HG03571 (cell line): ENCODE results near the gene PDE6B.
"Not testable (repeated sequence)": the region's sequence is repeated elsewhere in the genome, so short reads cannot be mapped to it uniquely, and the experiment has no call there.

ENCODE experiments used
- ATAC-seq: cut with Tn5 transposase; IDR thresholded peaks from one replicate; pipeline ENCODE4 v1.9.1; 2021; ENCODE audit not compliant: unreplicated experiment

PDE6B gene

DNA sequence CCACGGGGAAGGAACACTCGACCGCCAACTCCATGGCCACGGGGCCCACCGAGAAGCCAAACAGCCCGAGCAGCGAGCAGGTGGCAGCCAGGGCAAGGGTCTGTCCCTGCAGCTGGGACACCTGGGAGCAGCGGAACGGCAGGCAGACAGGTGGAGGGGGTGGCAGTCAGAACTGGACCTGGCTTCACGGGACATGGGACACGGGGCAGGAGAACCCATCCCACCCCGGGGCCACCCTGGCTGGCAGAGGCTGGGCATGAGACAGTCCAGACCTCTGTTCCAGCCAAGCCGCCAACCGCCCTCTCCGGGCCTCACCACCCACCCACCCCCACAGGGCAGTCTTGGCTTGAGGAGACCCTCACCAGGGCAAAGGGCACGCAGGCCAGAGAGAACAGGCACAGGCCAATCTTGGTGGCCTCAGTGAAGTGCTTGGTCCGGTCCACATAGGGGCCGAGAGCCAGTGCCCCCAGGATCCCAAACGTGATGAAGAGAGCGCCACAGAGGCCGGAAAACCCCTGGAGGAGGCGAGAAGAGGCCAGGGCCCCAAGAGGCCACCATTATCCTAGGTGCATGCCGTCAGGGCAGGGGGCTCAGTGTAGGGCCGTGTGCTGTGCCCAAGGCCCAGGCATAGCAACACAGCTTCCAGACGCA, 58.0 kb downstream of the PDE6B start:
- ATAC-seq: no peak

DNA sequence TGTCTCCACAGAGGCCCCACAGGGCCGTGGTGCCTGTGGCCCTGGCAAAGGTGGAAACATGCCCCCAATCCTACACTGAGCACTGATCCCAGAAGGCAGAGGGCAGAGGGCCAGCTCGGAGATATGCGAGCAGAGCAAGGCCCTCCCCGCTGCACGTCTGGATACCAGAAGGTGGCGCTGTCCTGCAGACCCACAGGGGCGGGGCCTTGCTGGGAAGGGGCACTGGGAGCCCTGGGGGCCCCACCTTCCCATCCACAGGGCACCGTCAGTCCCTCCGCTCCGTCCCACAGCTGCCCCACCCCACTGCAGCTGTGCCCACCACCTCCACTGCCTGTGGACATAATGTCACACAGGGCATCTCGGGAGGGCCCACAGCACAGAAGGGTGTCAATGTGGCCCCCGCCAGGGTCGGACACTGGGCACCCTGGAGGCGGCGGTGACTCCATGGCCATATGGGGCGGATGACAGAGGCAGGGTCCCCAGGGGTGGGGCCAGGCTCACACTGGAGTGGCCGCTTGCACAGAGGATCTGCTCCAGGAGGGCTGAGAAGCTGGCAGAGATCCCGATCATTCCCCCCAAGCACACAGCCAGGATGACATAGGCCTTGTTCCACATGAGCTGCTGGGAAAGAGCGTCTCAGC, 58.7 kb downstream of the PDE6B start:
- ATAC-seq: no peak

DNA sequence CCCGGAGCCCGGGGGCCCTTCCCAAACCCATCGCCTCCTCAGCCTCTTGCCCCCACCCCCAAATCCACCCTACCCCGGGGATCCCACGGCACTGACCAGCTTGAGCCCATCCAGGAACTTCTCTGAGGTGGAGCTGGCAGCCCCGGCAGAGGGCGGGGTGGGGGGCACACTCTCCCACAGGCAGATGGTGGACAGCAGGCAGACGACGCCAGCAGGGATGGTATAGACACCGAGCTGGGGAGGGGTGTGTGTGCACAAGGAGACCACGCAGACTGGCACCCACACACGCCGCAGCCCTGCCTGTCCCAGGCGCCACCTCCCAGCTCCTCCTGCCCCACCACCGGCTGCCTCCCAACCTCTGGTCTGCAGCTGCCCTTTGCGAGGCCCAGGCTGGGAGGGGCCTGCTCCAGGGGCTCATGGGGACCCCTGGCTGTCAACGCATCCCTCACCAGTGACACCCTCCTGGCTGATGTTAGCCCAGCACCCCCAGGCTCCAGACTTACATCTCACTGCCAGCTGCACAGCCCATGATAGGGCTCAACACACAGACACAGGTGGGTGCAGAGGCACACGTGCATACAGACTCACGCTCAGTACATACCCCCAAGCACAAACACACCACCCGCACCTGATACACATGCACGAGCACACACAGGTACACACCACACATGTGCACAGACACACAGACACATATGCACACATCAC, 59.4 kb downstream of the PDE6B start:
- no peak for ATAC-seq

DNA sequence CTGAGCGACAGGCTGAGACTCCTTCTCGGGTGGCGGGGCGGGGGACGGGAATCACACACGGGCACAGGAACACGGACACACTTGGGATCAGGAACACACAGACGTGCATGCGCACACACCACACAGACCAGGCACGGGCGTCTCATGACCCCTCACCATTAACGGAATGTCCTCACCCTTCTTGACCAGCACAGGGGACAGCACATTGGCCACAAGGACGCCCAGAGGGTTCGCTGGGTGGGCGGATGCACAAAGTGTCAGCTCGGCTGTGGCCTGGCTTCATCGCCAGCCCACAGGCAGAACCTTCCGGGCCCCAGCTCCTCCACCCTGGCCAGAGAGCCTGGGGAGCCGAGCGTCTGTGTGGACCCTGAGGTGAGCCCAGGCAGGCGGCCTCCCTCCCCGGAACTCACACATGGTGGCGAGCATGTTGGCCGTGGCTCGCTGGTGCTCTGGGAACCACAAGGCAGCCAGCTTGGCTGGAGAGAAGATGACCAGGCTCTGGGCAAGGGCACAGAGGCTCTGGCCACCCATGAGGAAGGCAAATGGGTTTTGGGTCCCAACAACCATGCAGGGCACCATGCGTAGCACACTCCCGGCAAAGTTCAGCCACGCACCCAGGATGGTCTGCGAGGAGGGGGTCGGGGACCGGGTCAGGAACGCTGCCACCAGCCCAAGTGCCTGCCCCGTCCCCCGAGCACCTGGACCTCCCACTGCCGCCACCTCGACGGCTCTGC, 60.5 kb downstream of the PDE6B start:
- no peak for ATAC-seq

DNA sequence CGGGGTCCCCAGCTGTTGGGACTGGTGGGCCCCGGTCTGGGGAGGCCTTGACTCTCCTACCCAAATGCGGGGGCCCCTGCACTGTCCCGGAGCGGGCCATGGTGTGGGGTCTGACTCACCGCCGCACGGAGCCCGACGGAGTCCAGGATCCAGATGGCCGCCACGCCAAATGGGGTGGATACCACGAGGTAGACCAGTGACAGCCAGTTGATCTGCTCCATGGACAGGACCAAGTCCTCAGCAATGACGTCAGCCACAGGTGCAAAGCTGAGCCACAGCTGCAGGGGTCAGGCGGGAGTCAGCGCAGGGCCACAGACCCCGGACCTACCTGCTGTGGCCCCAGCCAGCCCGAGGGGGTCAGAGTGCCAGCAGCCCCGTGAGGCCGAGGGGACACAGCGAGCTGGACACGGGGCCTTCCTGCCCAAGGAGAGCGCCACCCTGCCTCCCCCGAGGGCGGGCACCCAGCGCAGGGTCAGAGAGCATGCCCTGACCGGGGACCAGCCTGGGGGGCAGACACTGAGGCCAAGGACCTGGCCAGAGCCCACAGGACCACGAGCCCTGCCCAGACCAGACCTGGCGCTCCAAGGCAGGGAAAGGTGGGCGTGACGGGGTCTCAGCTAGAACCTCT, 61.2 kb downstream of the PDE6B start:
- ATAC-seq: no peak

DNA sequence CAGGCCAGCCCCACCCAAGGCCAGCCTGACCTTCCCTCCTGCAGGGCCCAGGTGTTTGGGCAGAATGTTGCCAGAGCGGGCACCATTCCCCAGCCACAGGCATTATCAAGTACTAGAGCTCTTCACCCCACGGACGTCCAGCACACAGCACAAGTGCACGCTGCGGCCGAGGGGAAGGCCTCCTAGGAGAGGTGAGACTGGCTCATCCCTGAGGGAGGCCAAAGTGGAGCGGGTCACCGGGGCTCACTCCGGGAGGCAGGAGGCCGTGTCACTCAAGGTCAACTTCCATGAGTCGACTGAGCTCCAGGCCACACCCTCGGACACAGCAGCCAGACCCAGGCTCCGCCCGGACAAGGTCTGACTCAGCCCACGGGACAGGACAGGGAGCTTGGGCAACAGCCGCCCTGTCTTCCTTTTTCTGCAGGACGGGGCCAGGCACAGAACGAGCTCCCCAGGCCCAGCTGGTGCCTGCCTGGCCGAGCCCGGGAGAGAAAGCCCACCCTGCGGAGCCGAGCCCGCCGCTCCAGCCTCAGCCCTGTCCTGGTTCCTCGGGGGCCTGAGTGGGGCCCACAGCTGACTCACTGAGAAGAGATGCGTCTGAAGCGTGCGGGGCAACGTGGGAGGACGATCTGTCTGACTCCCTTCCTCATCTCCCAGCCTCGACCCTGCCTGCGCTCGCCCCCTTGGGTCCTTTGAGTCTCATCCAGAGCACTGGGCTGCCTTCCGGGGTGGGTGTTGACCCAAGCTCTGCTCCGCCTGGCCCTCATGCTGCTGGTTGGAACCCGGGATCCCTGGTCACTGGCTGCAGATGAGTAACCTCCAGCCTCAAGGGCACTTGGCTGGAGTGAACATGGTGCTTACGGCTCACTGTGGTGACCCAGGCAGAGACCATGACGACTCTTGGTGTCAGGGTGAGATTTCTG, 61.9 kb downstream of the PDE6B start:
- ATAC-seq: no peak

DNA sequence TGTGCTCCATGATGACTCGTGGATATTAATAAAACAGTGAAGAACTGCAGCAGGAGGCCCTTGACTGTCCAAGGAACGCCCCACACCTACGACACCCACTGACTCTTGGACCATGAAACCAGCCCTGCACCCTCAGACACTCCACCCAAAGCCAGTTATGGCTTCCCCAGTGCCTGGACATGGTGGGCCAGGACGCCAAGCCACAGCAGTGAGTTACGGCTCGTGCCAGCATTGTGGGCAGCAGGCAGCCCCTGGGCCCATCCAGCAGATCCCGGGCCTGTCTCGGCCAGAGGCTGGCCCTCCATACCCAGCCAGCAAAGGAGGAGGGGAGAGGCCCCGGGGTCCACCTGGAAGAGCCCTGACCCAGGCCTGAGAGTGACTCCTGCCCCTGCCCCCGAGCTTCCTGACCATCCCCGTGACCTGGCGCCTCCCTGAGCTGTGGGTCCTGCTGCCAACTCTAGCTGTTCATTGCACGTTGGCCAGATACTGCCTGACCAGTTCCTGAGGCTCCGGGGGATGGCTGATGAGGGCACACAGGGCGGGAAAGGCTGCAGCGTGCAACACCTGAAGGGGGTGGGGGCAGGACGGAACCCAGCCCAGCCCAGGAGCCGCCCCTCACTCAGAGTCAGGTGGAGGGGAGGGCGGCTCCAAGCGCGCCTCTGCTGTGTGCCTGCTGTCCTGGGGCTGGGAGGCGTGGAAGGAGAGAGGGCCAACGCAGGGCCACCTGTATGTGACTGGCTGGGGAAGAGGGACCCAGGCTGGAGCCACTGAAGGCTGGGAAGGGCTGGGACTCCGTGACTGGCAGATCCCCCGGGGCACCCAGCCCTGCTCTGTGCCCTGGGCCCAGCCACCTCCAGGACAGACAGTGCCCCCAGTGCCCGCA, 62.8 kb downstream of the PDE6B start:
- ATAC-seq: no peak

DNA sequence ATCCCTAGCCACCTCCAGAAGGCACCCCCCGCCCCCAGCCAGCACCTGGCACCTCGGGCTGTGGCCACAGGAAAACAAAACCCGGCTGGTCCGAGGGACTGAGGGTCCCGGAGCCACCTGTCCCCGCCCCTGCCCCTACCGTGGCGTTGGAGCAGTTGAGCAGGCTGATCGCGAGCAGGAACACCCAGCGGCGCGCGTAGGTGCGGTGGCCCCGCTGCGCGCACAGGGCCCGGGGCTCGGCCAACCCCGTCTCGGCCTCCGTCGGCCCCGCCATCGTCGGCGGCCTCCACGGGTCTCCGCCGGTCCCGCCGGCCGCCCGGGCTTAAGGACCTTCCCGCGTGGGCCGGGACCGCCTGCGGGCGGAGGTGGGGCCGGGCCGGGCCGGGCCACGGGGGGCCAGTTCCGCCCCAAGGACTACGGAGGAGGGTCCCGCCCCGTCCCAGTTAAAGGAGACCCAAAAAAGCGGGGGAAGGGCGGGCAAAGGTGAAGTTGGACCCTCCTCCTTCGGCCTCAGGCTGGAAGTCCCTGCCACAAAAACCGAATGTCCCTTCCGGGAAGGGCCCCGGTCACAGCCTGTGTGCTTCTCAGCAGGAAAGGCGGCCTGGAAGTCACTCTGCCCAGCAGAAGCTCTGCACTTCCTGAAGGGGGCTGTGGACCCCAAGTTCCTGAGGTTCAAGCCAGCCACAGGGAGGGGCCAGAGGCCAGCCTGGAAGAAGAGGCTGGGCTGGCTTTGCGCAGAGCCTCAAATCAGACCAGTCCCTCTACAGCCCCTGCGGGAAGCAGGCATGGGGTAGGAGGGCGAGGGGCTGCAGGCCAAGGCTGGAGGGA, 63.7 kb downstream of the PDE6B start, which contains the start of gene SLC49A3:
TSS of gene SLC49A3 (minus strand) at position 298 of the 828 bp plus-strand sequence. CDS start at position 274, 24 bp downstream.
- no peak for ATAC-seq

DNA sequence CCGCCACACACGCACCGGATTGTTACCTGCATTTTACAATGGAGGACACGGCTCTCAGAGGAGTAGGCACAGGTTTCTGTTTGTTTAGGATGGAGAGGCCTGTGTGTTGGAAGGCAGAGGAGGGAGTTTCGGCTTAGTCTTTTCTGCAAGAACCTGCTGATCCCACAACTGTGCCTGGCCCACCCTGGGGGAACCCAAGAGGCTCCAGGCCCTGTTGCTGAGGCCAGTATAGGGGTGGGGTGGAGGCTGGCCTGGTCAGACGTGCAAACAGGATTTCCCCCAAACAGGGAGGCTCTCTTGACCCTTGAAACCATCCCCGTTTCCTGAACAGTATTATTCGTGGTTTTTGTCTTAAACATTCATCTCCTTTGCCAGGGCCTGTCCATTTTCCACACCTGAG, 64.3 kb downstream of the PDE6B start:
- ATAC-seq: no peak

DNA sequence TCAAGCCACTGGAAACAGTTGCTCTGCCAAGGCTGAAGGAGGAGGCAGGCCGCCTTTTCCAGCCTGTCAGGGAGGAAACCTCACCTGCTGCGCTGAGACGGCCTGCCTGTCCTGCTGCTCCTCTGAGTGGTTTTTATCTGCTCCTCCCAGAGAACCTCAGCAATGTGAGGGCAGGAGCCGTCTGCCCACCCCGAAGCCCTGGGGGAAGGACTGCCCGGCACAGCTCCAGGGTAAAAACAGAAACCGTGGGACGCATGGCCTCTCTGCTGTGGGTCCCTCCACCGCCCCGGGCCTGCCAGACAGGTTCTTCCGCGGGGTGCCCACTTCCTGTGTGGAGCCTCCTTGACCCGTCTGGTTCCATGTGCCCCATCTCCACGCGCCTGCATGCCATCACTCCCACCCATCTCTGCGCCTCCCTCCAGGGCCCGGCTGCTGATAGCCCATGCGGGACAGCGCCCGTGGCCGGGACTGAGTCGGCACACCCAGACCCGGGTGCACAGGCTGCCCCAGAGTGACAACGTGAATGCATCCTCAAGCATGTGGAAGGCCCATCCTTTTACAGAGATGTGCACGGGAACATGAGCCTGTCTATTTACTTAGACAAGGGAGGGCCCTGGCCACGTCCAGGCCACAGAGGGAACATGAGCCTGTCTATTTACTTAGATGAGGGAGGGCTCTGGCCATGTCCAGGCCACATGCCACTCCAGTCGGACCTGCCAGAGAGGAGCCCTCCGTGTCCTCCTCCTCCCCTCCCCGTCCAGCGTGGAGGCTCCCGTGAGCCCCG, 67.6 kb downstream of the PDE6B start:
- no peak for ATAC-seq

DNA sequence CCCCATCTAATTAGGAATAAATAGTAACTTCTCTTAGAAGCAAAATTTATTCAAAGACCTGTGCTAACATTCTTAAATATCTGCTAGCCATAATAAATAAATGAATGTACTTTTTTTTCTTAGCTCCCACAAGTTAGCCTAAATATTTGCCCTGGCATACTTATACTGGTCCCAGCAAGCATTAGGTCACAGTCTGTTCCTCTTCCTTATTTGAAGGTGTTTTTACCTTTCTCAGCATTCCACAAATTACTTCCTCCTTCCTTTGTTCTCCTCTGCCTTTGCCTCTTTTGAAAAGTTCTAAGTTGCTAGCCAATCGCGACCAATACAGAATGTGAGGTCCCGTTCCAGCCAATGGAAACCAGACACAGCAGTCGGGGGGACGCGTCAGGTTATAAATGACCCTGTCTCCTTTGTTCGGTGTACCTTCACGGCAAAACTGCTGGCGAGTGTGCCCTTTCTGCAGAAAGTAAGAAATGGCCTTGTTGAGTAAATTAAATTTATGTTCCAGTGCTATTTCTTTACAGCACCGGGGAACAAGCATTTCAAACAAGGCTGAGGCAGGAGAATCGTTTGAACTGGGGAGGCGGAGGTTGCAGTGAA, 69.1 kb downstream of the PDE6B start:
- not testable (repeated sequence) for ATAC-seq

DNA sequence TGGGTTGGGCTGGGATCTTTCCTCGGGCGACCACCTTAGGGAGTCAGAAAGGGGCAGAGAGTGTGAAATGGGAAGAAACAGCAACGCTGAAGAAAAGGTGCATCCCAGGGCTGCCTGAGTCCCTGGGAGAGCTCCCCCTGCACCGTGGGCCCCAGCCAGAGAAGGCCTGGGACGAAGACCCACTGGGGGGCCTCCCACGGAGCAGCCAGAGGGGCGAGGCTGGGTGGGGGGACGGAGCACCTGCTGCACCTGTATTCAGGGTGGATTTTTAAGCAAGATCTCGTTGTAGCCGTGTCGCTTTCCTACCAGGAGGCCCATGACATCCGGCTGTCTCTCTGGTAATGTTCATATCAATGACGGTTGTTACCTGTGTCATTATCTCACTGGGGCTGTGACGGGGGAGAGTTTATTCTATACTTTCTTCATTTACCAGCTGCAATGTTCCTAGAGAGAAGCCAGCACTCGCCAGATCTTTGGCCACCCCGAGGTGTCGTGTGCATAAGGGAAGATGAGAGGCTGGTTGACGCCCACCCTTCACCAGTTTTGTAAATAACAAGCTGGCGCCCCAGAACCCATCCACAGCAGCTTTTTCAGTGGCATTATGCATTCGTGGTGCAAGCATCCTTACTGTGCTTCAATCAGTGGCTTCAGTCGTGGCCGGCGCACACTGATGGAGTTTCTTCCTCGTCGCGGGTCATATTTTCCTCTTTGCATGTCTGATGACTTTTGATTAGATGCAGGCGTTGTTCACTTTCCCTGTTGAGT, 74.6 kb downstream of the PDE6B start:
- ATAC-seq: peak; percentile 9

DNA sequence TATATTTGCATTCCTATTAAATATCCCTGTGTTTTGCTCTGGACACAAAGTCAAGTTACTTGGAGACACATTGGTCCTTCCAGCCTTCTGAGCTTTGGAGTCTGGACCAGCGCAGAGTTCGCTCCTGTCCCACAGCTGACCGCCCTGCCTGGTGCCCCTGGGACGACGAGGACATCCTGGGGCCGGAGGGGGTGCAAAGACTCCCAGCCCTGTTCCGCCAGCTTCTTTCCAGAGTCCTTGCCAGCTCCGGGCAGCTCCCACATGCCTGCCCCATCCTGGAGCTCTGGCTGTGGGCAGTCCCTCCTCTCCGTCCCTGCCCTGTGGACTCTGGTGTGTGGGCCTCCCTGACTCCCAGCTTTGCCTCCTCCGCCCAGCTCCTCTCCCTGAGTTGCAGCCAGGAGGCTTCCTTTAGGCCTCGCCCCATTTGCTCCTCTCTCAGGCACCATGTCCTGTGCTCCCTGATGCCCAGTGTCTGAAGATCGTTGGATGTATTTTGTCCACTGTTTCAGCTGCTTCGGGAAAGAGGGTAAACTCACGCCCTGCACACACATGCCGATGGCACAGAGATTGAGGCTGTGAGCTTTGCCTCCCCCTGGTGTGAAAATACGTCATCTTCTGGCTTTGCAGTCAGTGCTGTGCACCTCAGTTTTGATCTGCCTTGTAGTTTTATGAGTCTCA, 75.4 kb downstream of the PDE6B start:
- no peak for ATAC-seq

DNA sequence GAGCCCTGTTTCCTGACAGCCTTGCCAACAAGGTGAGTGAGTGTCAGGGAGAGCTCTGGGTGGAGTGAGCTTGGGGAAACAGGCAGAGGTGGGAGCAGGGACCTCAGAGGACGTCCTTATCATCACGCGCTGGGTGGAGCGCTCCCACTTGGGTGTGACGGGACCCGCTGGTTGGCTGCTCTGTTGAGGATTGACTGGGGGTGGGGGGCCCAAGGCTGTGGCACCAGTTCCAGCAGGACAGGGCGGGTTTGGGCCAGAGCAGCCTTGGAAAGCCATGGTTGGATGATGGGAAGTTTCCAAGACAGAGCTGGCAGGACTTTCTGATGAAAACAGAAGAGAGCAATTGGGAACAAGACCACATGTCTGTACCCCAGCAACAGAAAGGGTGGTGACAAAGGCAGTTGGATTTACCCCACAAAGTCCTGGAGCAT, 77.3 kb downstream of the PDE6B start:
- no peak for ATAC-seq

DNA sequence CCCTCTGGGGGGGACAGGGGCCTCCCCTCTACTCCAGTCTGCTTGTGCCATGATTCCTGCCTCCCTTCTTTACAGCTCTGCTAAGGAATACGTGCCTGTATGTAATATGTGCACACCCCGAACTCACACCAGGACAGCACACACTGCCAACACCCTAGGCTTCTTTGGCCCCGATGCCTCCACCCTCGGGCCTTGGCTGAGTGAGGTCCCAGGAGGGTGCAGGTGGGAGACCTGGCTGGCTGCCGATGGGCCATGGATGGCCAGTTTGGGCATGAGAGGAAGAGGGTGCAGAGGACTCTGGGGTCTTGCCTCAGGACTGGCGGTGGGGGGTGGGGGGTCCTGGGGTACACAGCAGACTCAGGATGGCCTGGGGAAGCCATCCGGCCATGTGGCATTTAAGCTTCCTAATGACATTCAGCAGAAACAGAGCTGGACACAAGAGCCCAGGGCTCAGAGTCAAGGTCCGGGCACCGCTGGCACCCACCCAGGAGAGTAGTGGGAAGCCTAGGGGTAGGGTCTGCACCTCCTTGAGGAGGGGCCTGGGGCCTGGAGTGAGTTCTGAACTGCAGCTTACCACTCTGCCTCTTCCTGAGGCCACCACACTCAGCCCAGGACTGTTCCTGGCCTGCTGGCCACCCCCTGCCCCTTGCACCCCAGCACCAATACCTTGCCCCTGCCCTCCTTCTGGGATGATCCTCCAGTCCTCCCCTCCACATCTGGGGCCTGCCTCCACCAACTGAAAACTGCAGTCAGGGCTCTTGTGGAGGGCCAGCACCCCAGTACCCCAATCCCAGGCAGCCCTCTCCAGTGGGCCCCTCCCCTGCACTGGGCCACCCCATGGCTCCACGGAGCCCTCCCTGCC, 78.2 kb downstream of the PDE6B start:
- ATAC-seq: no peak
